ENCODE results near the gene SESN2.

SESN2 gene

DNA sequence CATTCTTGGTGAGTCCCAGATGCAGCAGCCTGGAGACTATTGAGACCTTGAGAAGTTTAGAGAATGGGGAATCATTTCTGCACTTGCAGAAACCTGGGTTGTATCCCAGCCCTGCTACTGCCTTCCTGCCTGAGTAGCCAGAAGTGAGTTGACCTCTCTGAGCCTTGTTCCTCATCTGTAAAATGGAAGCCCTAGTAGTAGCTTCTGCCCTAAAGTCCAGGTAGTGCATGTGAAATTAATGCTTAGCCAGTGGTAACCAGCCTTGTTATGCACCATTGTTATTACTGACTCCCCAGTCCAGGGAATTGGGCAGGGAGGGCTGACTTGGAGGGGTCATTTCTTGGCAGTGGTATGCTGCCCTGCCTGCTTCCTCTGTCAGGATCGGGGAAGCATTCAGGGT is 5.6 kb downstream of the SESN2 start:
- Histone ChIP-seq H3K4me3 (no peak overlapping the region), H3K4me1 (peaks cover 34% of the 10 kb centered on the region), H3K27me3 (no peaks in the 10 kb centered on the region), H3K9ac (no peak overlapping the region), H3K36me3 (peaks cover 13% of the 10 kb centered on the region; the same call in 1 of the 2 replicates), H3K4me2 (no peak overlapping the region), H3K9me3 (no peaks in the 10 kb centered on the region), H3K27ac (no peak overlapping the region), H4K20me1 (peaks cover 99% of the 10 kb centered on the region)
- no peak for TF ChIP-seq Cebpa-rat (IDR thresholded peaks at IDR 0.05)

- H3K4me1 ChIP-seq: peaks cover 34% of the 10 kb centered on the region
- H4K20me1 ChIP-seq: peaks cover 98% of the 10 kb centered on the region
- no peak overlapping the region for H3K4me2 ChIP-seq
- H3K9me3 ChIP-seq: no peaks in the 10 kb centered on the region
- no peaks in the 10 kb centered on the region for H3K27me3 ChIP-seq
- TF ChIP-seq Cebpa-rat (IDR thresholded peaks at IDR 0.05): no peak
- H3K4me3 ChIP-seq: no peak overlapping the region
- H3K27ac ChIP-seq: no peak overlapping the region
- H3K36me3 ChIP-seq: peaks cover 19% of the 10 kb centered on the region
- no peak overlapping the region for H3K9ac ChIP-seq
These were observed 6.3 kb downstream of the SESN2 start for GRCh38 chr1:28265577-28265976.

- H3K4me1 ChIP-seq: peaks cover 20% of the 10 kb centered on the region
- H3K27ac ChIP-seq: no peak overlapping the region
- peaks cover 33% of the 10 kb centered on the region for H3K36me3 ChIP-seq
- H3K4me2 ChIP-seq: peak overlapping the region; percentile 32
- no peaks in the 10 kb centered on the region for H3K27me3 ChIP-seq
- H4K20me1 ChIP-seq: peaks cover 98% of the 10 kb centered on the region
- H3K9ac ChIP-seq: no peak overlapping the region
- TF ChIP-seq Cebpa-rat (IDR thresholded peaks at IDR 0.05): no peak
- no peaks in the 10 kb centered on the region for H3K9me3 ChIP-seq
- no peak overlapping the region for H3K4me3 ChIP-seq
These were observed 7.6 kb downstream of the SESN2 start for GRCh38 chr1:28266920-28267322.

- no peak overlapping the region for H3K9ac ChIP-seq
- H3K27ac ChIP-seq: no peak overlapping the region
- peak overlapping the region; percentile 1; the same call in 1 of the 2 replicates for H3K4me2 ChIP-seq
- no peak for TF ChIP-seq Cebpa-rat (IDR thresholded peaks at IDR 0.05)
- H3K27me3 ChIP-seq: no peaks in the 10 kb centered on the region
- no peaks in the 10 kb centered on the region for H3K9me3 ChIP-seq
- H3K4me3 ChIP-seq: no peak overlapping the region
- H4K20me1 ChIP-seq: peaks cover 98% of the 10 kb centered on the region
- peaks cover 40% of the 10 kb centered on the region for H3K36me3 ChIP-seq
- H3K4me1 ChIP-seq: peaks cover 20% of the 10 kb centered on the region
These were observed 8.3 kb downstream of the SESN2 start for GRCh38 chr1:28267633-28268032.

DNA sequence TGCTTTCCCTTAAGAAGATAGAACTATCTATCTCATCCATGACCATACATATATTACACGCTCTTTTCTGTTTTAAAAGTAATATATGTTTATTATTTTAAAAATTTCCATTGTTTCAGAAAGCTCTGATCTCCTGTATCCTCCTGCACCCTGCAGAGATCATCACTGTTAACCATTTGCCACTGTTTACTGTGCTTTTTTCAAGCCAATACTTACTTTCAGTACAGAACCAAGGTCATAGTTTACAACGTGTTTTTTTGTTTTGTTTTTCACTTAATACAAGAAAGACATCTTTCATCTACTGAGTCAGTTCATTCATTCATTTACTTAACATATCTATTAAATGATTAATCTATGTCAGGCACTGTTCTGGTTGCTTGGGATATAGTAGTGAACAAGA is 10.2 kb downstream of the SESN2 start:
- TF ChIP-seq Cebpa-rat (IDR thresholded peaks at IDR 0.05): no peak
- Histone ChIP-seq H3K36me3 (peaks cover 59% of the 10 kb centered on the region), H3K4me1 (peaks cover 20% of the 10 kb centered on the region), H3K27me3 (no peaks in the 10 kb centered on the region), H3K4me3 (no peak overlapping the region), H3K27ac (no peak overlapping the region), H3K4me2 (no peak overlapping the region), H3K9me3 (no peaks in the 10 kb centered on the region), H4K20me1 (peaks cover 87% of the 10 kb centered on the region), H3K9ac (no peak overlapping the region)

GRCh38 chr1:28272215-28272852 is 13.0 kb downstream of the SESN2 start:
- Histone ChIP-seq H3K9me3 (no peaks in the 10 kb centered on the region), H3K36me3 (peaks cover 87% of the 10 kb centered on the region), H3K27ac (no peak overlapping the region), H4K20me1 (peaks cover 59% of the 10 kb centered on the region), H3K27me3 (no peaks in the 10 kb centered on the region), H3K4me3 (no peak overlapping the region), H3K9ac (no peak overlapping the region), H3K4me2 (no peak overlapping the region), H3K4me1 (peaks cover 11% of the 10 kb centered on the region)
- TF ChIP-seq Cebpa-rat (IDR thresholded peaks at IDR 0.05): no peak

DNA sequence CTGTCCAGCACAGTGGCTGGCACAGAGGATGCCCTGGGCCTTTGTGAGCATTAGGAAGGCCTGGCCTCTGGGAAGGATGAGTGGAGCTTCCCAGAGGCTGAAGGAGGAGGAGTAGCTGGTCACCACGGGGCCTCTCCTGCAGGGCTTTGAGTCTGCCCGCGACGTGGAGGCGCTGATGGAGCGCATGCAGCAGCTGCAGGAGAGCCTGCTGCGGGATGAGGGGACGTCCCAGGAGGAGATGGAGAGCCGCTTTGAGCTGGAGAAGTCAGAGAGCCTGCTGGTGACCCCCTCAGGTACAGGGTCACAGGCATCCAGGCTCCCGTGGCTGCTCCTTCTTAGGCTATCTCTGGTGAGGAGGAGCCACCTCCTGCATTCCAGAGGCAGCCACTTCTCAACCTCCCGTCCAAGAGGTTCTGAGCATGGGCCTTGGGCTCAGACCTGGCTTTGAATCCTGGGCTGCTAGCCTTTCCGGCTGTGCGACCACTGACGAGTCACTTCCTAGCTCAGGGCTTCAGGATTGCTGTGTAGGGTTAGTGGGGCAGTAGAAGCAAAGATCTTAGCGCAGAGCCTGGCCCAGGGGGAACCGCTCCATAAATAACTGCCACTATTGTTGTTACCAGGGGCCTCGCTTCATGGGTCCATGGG is 14.0 kb downstream of the SESN2 start:
- no peak overlapping the region for H3K9ac ChIP-seq
- H4K20me1 ChIP-seq: peaks cover 49% of the 10 kb centered on the region
- peaks cover 97% of the 10 kb centered on the region for H3K36me3 ChIP-seq
- no peaks in the 10 kb centered on the region for H3K9me3 ChIP-seq
- H3K4me2 ChIP-seq: no peak overlapping the region
- peaks cover 5% of the 10 kb centered on the region for H3K4me1 ChIP-seq
- no peak overlapping the region for H3K27ac ChIP-seq
- H3K4me3 ChIP-seq: no peak overlapping the region
- H3K27me3 ChIP-seq: no peaks in the 10 kb centered on the region
- TF ChIP-seq Cebpa-rat (IDR thresholded peaks at IDR 0.05): no peak

GRCh38 chr1:28278763-28279162 is 19.4 kb downstream of the SESN2 start:
- Histone ChIP-seq H3K9me3 (no peaks in the 10 kb centered on the region), H4K20me1 (no peaks in the 10 kb centered on the region), H3K27me3 (no peaks in the 10 kb centered on the region), H3K4me2 (no peak overlapping the region), H3K9ac (no peak overlapping the region), H3K4me1 (peaks cover 9% of the 10 kb centered on the region), H3K4me3 (no peak overlapping the region), H3K27ac (no peak overlapping the region), H3K36me3 (peaks cover 99% of the 10 kb centered on the region)
- TF ChIP-seq Cebpa-rat (IDR thresholded peaks at IDR 0.05): no peak

- H3K4me3 ChIP-seq: no peak overlapping the region
- no peaks in the 10 kb centered on the region for H3K9me3 ChIP-seq
- no peak overlapping the region for H3K4me2 ChIP-seq
- no peak overlapping the region for H3K9ac ChIP-seq
- no peak overlapping the region for H3K27ac ChIP-seq
- H3K36me3 ChIP-seq: peaks cover 90% of the 10 kb centered on the region
- H3K27me3 ChIP-seq: no peaks in the 10 kb centered on the region
- no peaks in the 10 kb centered on the region for H4K20me1 ChIP-seq
- TF ChIP-seq Cebpa-rat (IDR thresholded peaks at IDR 0.05): no peak
- H3K4me1 ChIP-seq: peaks cover 9% of the 10 kb centered on the region
These were observed 20.4 kb downstream of the SESN2 start for GRCh38 chr1:28279721-28280120.

DNA sequence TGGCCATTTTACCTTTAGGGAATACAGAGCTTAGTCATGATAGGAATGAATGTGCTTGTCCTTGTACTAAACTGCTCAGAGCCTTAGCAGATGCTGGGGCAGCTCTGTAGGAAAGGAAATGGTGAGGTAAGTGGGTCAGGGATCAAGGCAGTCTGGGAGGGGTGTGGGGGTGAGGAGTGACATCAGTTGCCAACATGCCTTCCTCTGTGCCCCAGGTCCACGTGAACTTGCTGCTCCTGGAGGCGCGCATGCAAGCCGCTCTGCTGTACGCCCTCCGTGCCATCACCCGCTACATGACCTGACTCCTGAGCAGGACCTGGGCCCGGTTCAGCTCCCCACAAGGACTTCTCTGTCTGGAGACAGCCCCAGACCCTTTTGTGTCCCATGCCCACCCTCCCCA is 21.2 kb downstream of the SESN2 start:
- Histone ChIP-seq H3K4me1 (peaks cover 9% of the 10 kb centered on the region), H3K4me3 (no peak overlapping the region), H3K27ac (no peak overlapping the region), H3K4me2 (no peak overlapping the region), H4K20me1 (no peaks in the 10 kb centered on the region), H3K9me3 (no peaks in the 10 kb centered on the region), H3K36me3 (peaks cover 82% of the 10 kb centered on the region), H3K27me3 (no peaks in the 10 kb centered on the region), H3K9ac (no peak overlapping the region)
- no peak for TF ChIP-seq Cebpa-rat (IDR thresholded peaks at IDR 0.05)
